PC-3 (cell line): ENCODE measurements around the gene PLCB2. TPM values are rescaled to one million over a fixed set of nuclear protein-coding genes. Genes with fewer than 3 reads are reported as not detected.

Experiments
- ATAC-seq: fragments of 200-7000 bp; cut with Tn5 transposase; 2 replicates; pipeline ENCODE4 v1.9.1; 2020; ENCODE audit warnings: mild to moderate bottlenecking, moderate library complexity
- BruUV-seq: library from RNA; stranded (reverse); fragments of 400-500 nt; replicated peaks from 2 replicates; lab custom pipeline; 2021; lab: Mats Ljungman, UMichigan
- CTCF ChIA-PET: fragments of 300-600 bp; sonication (Branson Sonifier 250); formaldehyde crosslinking; loops from one replicate; lab custom pipeline; 2022; ENCODE audit warnings: antibody characterized with exemption; lab: Charles Lee
- POLR2A ChIA-PET: fragments of 300-600 bp; sonication (Branson Sonifier 250); formaldehyde crosslinking; loops from one replicate; lab custom pipeline; 2022; ENCODE audit warnings: antibody characterized with exemption; ENCODE audit not compliant: unreplicated experiment; lab: Charles Lee
- DNase-seq: peaks from one replicate; pipeline ENCODE4 v3.0.0-alpha.2; 2015
- H2AFZ ChIP-seq: fragments of 300-600 bp; sonication (generic); 2 replicates; pipeline ENCODE4 v1.6.0; 2016; ENCODE audit warnings: antibody characterized with exemption, low read length
- H3F3A ChIP-seq: fragments of 300-600 bp; sonication (generic); one replicate; pipeline ENCODE4 v1.6.0; 2017; ENCODE audit warnings: antibody characterized with exemption, low read length, control low read depth, mild to moderate bottlenecking; ENCODE audit not compliant: unreplicated experiment
- H3K27ac ChIP-seq: fragments of 300-600 bp; sonication (generic); 2 replicates; pipeline ENCODE4 v1.5.1; 2016; ENCODE audit warnings: mild to moderate bottlenecking, low read length
- H3K27me3 ChIP-seq: fragments of 300-600 bp; sonication (generic); 2 replicates; pipeline ENCODE4 v1.6.1; 2016; ENCODE audit warnings: low read length, mixed read lengths
- H3K36me3 ChIP-seq: fragments of 300-600 bp; sonication (generic); 2 replicates; pipeline ENCODE4 v1.6.1; 2016; ENCODE audit warnings: low read depth, mixed run types, low read length, mixed read lengths
- H3K4me1 ChIP-seq: fragments of 300-600 bp; sonication (generic); 2 replicates; pipeline ENCODE4 v1.5.1; 2016; ENCODE audit warnings: low read length; ENCODE audit not compliant: insufficient read depth
- H3K4me2 ChIP-seq: fragments of 300-600 bp; sonication (generic); 2 replicates; pipeline ENCODE4 v1.6.0; 2016; ENCODE audit warnings: low read length
- H3K4me3 ChIP-seq: fragments of 300-600 bp; sonication (generic); 2 replicates; pipeline ENCODE4 v1.5.1; 2016; ENCODE audit warnings: mild to moderate bottlenecking, low read length, mixed read lengths
- H3K79me2 ChIP-seq: fragments of 300-600 bp; sonication (generic); 2 replicates; pipeline ENCODE4 v1.6.1; 2017; ENCODE audit warnings: low read length, mixed read lengths
- H3K9ac ChIP-seq: fragments of 300-600 bp; sonication (generic); 2 replicates; pipeline ENCODE4 v1.6.0; 2016; ENCODE audit warnings: mild to moderate bottlenecking, low read length
- H3K9me2 ChIP-seq: fragments of 300-600 bp; sonication (generic); replicated peaks from 2 replicates; pipeline ENCODE4 v1.6.1; 2016; ENCODE audit warnings: mixed run types, low read length, mixed read lengths
- H3K9me3 ChIP-seq: fragments of 300-600 bp; sonication (generic); 2 replicates; pipeline ENCODE4 v1.6.1; 2016; ENCODE audit warnings: low read length, mixed read lengths
- H4K20me1 ChIP-seq: fragments of 300-600 bp; sonication (generic); 2 replicates; pipeline ENCODE4 v1.6.1; 2016; ENCODE audit warnings: low read length, mixed read lengths
- CTCF ChIP-seq: fragments of 300-600 bp; sonication (generic); conservative IDR thresholded peaks from 2 replicates; pipeline ENCODE4 v1.5.1; 2017; ENCODE audit warnings: antibody characterized with exemption, low read depth, mild to moderate bottlenecking, low read length
- EZH2 ChIP-seq: fragments of 300-600 bp; sonication (generic); IDR thresholded peaks from one replicate; pipeline ENCODE4 v1.6.1; 2017; ENCODE audit warnings: antibody characterized with exemption, mild to moderate bottlenecking, low read length; ENCODE audit not compliant: unreplicated experiment
- EZH2phosphoT487 ChIP-seq: fragments of 300-600 bp; sonication (generic); IDR thresholded peaks from 2 replicates; pipeline ENCODE4 v1.6.1; 2018; ENCODE audit warnings: mild to moderate bottlenecking, antibody characterized with exemption, low read length, borderline replicate concordance
- intact Hi-C: fragments of 100-400 bp; cut with micrococcal nuclease; formaldehyde crosslinking; loops from 2 replicates; pipeline ENCODE4 v1.9.0; 2023
- total RNA-seq: library from RNA; depleted of rRNA; stranded (reverse); fragments of >200 nt; gene quantifications from 2 replicates; pipeline ENCODE4 v1.2.3, GENCODE V29; 2014

Gene PLCB2
- total RNA-seq, 1 experiment from 2014 or later = 3.2 TPM

GRCh38 chr15:40337597-40337996, 29.9 kb upstream of the PLCB2 start:
- no peak for TF ChIP-seq EZH2phosphoT487
- TF ChIP-seq CTCF = no peak
- no peak for TF ChIP-seq EZH2
- Histone ChIP-seq H3K9me3 (no peaks in the 10 kb centered on the region), H3K9me2 (no peaks in the 10 kb centered on the region), H3K4me2 (peak overlapping the region; percentile 97), H3F3A (peaks cover 9% of the 10 kb centered on the region), H3K4me1 (peaks cover 61% of the 10 kb centered on the region), H3K27me3 (no peaks in the 10 kb centered on the region), H3K79me2 (peaks cover 63% of the 10 kb centered on the region), H3K4me3 (peak overlapping the region; percentile 75), H4K20me1 (no peaks in the 10 kb centered on the region), H3K9ac (peak overlapping the region; percentile 98), H3K27ac (peak overlapping the region; percentile 100), H2AFZ (no peak overlapping the region), H3K36me3 (peaks cover 48% of the 10 kb centered on the region)
- no TSS peak for BruUV-seq
- POLR2A ChIA-PET = interaction anchor here (2.0 kb wide), 1 partner anchor 9 kb away, joined by 8 read pairs; no protein-coding TSS in a partner anchor
- CTCF ChIA-PET = interaction anchor here (0.5 to 2.0 kb wide), 4 partner anchors 9 to 48 kb away, joined by 3 to 10 read pairs (median 4); no protein-coding TSS in a partner anchor
- ATAC-seq (no peak), DNase-seq (no peak)
- intact Hi-C loops = loop anchor here (5.0 kb wide), 1 partner anchor 230 kb away; the partner anchor contains the start of gene BMF

GRCh38 chr15:40336744-40337122, 29.0 kb upstream of the PLCB2 start:
- CTCF ChIA-PET = no interaction called here
- Histone ChIP-seq H4K20me1 (no peaks in the 10 kb centered on the region), H3K9me3 (no peaks in the 10 kb centered on the region), H3K4me1 (peaks cover 52% of the 10 kb centered on the region), H3K27me3 (no peaks in the 10 kb centered on the region), H3F3A (peaks cover 11% of the 10 kb centered on the region), H3K79me2 (peaks cover 62% of the 10 kb centered on the region), H2AFZ (no peak overlapping the region), H3K4me3 (peak overlapping the region; percentile 75; the same call in 1 of the 2 replicates), H3K9me2 (no peaks in the 10 kb centered on the region), H3K9ac (no peak overlapping the region), H3K4me2 (peak overlapping the region; percentile 97), H3K36me3 (peaks cover 48% of the 10 kb centered on the region), H3K27ac (no peak overlapping the region; the same call in 1 of the 2 replicates)
- ATAC-seq (no peak), DNase-seq (no peak)
- TF ChIP-seq EZH2 (no peak), CTCF (no peak), EZH2phosphoT487 (no peak)
- intact Hi-C loops = loop anchor here (5.0 kb wide), 1 partner anchor 229 kb away; the partner anchor contains the start of gene BMF
- POLR2A ChIA-PET = no interaction called here
- no TSS peak for BruUV-seq

GRCh38 chr15:40335938-40336743, 28.4 kb upstream of the PLCB2 start:
- H3K4me1 ChIP-seq = peaks cover 46% of the 10 kb centered on the region
- H2AFZ ChIP-seq = no peak overlapping the region
- no peaks in the 10 kb centered on the region for H3K27me3 ChIP-seq
- peaks cover 57% of the 10 kb centered on the region for H3K79me2 ChIP-seq
- H3K9me3 ChIP-seq = no peaks in the 10 kb centered on the region
- intact Hi-C loops = loop anchor here (5.0 kb wide), 1 partner anchor 229 kb away; the partner anchor contains the start of gene BMF
- POLR2A ChIA-PET = no interaction called here
- no peaks in the 10 kb centered on the region for H4K20me1 ChIP-seq
- no TSS peak for BruUV-seq
- ATAC-seq = no peak
- CTCF ChIA-PET = no interaction called here
- no peak overlapping the region for H3K4me2 ChIP-seq
- H3K36me3 ChIP-seq = peaks cover 48% of the 10 kb centered on the region
- H3K27ac ChIP-seq = no peak overlapping the region; the same call in 1 of the 2 replicates
- H3K9ac ChIP-seq = no peak overlapping the region
- no peaks in the 10 kb centered on the region for H3K9me2 ChIP-seq
- no peak for DNase-seq
- H3F3A ChIP-seq = peaks cover 13% of the 10 kb centered on the region
- H3K4me3 ChIP-seq = no peak overlapping the region
- TF ChIP-seq EZH2 (no peak), CTCF (no peak), EZH2phosphoT487 (no peak)
